AG04450 (cell line): ENCODE measurements around the gene DHX57. TPM values are rescaled to one million over a fixed set of nuclear protein-coding genes. Genes with fewer than 3 reads are reported as not detected.

Experiments used
- CTCF ChIA-PET: fragments of 300-600, 350-600 bp; formaldehyde crosslinking; extraction: SDS; loops from one replicate; lab custom pipeline; 2022; ENCODE audit warnings: antibody characterized with exemption, inconsistent platforms; lab: Charles Lee
- POLR2A ChIA-PET: fragments of 350-600 bp; formaldehyde crosslinking; extraction: SDS; loops from one replicate; lab custom pipeline; 2021; ENCODE audit warnings: antibody characterized with exemption, inconsistent platforms; lab: Yijun Ruan, JAX
- DNase-seq: peaks from one replicate; pipeline ENCODE4 v3.0.0-alpha.2; 2011; ENCODE audit warnings: low read depth, low spot score
- H3K27ac ChIP-seq: one replicate; pipeline ENCODE4 v1.5.1; 2012; ENCODE audit warnings: low read depth, low read length, control low read depth
- H3K27me3 ChIP-seq: one replicate; pipeline ENCODE4 v1.6.0; 2012; ENCODE audit warnings: low read length; ENCODE audit not compliant: control insufficient read depth, insufficient read depth
- H3K4me3 ChIP-seq: 2 replicates; pipeline ENCODE4 v1.5.1; 2011; ENCODE audit warnings: mild to moderate bottlenecking, low read depth, low read length, control low read depth
- H3K9me3 ChIP-seq: 2 replicates; pipeline ENCODE4 v1.5.1; 2012; ENCODE audit warnings: low read length; ENCODE audit not compliant: control insufficient read depth, insufficient read depth
- CTCF ChIP-seq: IDR thresholded peaks from 2 replicates; pipeline ENCODE4 v1.5.1; 2011; ENCODE audit warnings: low read depth, low read length, control low read depth, inconsistent platforms
- polyA plus RNA-seq: library from polyadenylated mRNA; depleted of rRNA; stranded (reverse); fragments of >200 nt; gene quantifications from 2 replicates; pipeline ENCODE4 v1.2.3, GENCODE V29; 2011

Gene DHX57
- polyA plus RNA-seq, 1 experiment = 23.3 TPM

GRCh38 chr2:38911191-38911590 is 35.5 kb upstream of the DHX57 start:
- Histone ChIP-seq H3K4me3 (no peak overlapping the region), H3K9me3 (no peaks in the 10 kb centered on the region), H3K27me3 (no peaks in the 10 kb centered on the region), H3K27ac (no peak overlapping the region)
- no peak for TF ChIP-seq CTCF
- no peak for DNase-seq
- POLR2A ChIA-PET = no interaction called here
- CTCF ChIA-PET = no interaction called here

- Histone ChIP-seq H3K27me3 (no peaks in the 10 kb centered on the region), H3K27ac (no peak overlapping the region), H3K4me3 (no peak overlapping the region), H3K9me3 (no peaks in the 10 kb centered on the region)
- CTCF ChIA-PET = interaction anchor here (1.0 to 1.6 kb wide), 2 partner anchors 10 to 38 kb away, joined by 4 to 5 read pairs; no protein-coding TSS in a partner anchor
- DNase-seq = no peak
- POLR2A ChIA-PET = no interaction called here
- no peak for TF ChIP-seq CTCF
Observed at GRCh38 chr2:38909872-38910271, 34.1 kb upstream of the DHX57 start.

- TF ChIP-seq CTCF = no peak
- Histone ChIP-seq H3K4me3 (no peak overlapping the region), H3K27ac (no peak overlapping the region), H3K27me3 (no peaks in the 10 kb centered on the region), H3K9me3 (no peaks in the 10 kb centered on the region)
- CTCF ChIA-PET = no interaction called here
- no peak for DNase-seq
- POLR2A ChIA-PET = no interaction called here
Observed at GRCh38 chr2:38907743-38908562, 32.2 kb upstream of the DHX57 start.

- Histone ChIP-seq H3K27ac (no peak overlapping the region), H3K4me3 (no peak overlapping the region), H3K27me3 (no peaks in the 10 kb centered on the region), H3K9me3 (no peaks in the 10 kb centered on the region)
- CTCF ChIA-PET = no interaction called here
- TF ChIP-seq CTCF = no peak
- POLR2A ChIA-PET = no interaction called here
- DNase-seq = no peak
Observed at GRCh38 chr2:38907242-38907641, 31.5 kb upstream of the DHX57 start.

GRCh38 chr2:38905251-38905650 is 29.5 kb upstream of the DHX57 start:
- TF ChIP-seq CTCF = no peak
- DNase-seq = no peak
- no peak overlapping the region for H3K27ac ChIP-seq
- CTCF ChIA-PET = no interaction called here
- POLR2A ChIA-PET = no interaction called here
- H3K9me3 ChIP-seq = no peaks in the 10 kb centered on the region
- H3K27me3 ChIP-seq = peaks cover 9% of the 10 kb centered on the region
- H3K4me3 ChIP-seq = no peak overlapping the region
